Lower leg skin (tissue), 4 donors: ENCODE measurements around the gene CAPN12. TPM values are rescaled to one million over a fixed set of nuclear protein-coding genes. Genes with fewer than 3 reads are reported as not detected.

Experiments used
- DNase-seq, 2 donors: peaks; one replicate each; pipeline ENCODE4 v3.0.0-alpha.2; 2019; ENCODE audit warnings: low spot score in 2 of 2
- H3K4me3 ChIP-seq: fragments of 200-600 bp; sonication (generic); 2 replicates; pipeline ENCODE4 v1.5.1; 2017; ENCODE audit warnings: mild to moderate bottlenecking, low read depth; ENCODE audit not compliant: poor library complexity, severe bottlenecking
- POLR2A ChIP-seq, 2 donors: fragments of 450-650 bp; IDR thresholded peaks; one replicate each; pipeline ENCODE4 v1.6.1; 2016 to 2017; ENCODE audit warnings: antibody characterized with exemption in 2 of 2, mild to moderate bottlenecking in 1 of 2, moderate library complexity in 1 of 2
- WGBS, 2 donors: methylation state at CpG; one replicate each; pipeline ENCODE4 v1.1.5; 2018; 5-methylcytosine and 5-hydroxymethylcytosine counted together
- intact Hi-C: fragments of 100-400 bp; cut with DNase I; formaldehyde crosslinking; loops from one replicate; pipeline ENCODE4 v1.15.0; 2023; ENCODE audit warnings: low total_unique reads
- total RNA-seq, 4 donors: library from RNA; depleted of rRNA; stranded (reverse); fragments of >200 nt; gene quantifications; one replicate each; pipeline ENCODE4 v1.1.0, GENCODE V29; 2016
- TF ChIP-seq, protein P1 (sequence below), 3 donors: fragments of 450-650 bp; IDR thresholded peaks; one replicate each; pipeline ENCODE4 v1.5.1; 2016; ENCODE audit warnings: antibody characterized with exemption in 3 of 3, mild to moderate bottlenecking in 3 of 3, moderate library complexity in 2 of 3

The CAPN12 gene
- total RNA-seq, 4 donors from 2014 or later, result 7.6 to 20.0 (median 12.9) TPM

GRCh38 chr19:38727306-38727867 is 16.9 kb downstream of the CAPN12 start:
- H3K4me3 ChIP-seq, result no peak overlapping the region
- TF ChIP-seq POLR2A (IDR thresholded peaks at IDR 0.05), result no peak
- TF ChIP-seq, protein P1, sequence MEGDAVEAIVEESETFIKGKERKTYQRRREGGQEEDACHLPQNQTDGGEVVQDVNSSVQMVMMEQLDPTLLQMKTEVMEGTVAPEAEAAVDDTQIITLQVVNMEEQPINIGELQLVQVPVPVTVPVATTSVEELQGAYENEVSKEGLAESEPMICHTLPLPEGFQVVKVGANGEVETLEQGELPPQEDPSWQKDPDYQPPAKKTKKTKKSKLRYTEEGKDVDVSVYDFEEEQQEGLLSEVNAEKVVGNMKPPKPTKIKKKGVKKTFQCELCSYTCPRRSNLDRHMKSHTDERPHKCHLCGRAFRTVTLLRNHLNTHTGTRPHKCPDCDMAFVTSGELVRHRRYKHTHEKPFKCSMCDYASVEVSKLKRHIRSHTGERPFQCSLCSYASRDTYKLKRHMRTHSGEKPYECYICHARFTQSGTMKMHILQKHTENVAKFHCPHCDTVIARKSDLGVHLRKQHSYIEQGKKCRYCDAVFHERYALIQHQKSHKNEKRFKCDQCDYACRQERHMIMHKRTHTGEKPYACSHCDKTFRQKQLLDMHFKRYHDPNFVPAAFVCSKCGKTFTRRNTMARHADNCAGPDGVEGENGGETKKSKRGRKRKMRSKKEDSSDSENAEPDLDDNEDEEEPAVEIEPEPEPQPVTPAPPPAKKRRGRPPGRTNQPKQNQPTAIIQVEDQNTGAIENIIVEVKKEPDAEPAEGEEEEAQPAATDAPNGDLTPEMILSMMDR (IDR thresholded peaks at IDR 0.05), result no peak
- 92 to 93% methylated on average over 15 of the region's 17 CpGs for WGBS, 2 donors
- intact Hi-C loops, result loop anchor here (10.0 kb wide), 1 partner anchor 197 kb away; no protein-coding TSS in a partner anchor
- no peak for DNase-seq

DNA sequence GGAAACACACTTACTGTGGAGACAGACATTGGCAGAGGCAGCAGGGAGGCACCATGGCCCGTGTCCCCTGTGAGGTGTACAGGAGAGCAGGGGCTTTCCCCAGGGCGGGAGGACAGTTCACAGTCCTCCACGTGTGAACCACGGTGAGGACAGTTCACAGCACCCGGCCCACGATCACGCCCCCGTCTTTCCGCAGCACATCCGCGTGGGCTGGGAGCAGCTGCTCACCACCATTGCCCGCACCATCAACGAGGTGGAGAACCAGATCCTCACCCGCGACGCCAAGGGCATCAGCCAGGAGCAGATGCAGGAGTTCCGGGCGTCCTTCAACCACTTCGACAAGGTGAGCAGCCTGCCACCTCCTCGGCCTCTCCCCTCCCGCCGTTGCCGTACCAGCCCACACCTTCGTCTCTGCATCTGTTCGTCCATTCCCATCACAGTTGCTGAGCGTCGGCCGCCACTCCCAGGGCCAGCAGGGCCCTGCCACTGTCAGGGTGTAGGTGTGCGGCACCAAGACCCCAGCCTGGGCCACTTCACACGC is 17.4 kb downstream of the CAPN12 start:
- intact Hi-C loops, result loop anchor here (10.0 kb wide), 1 partner anchor 198 kb away; no protein-coding TSS in a partner anchor
- DNase-seq, result no peak
- 70 to 78% methylated on average over 22 to 28 of the region's 30 CpGs for WGBS, 2 donors
- H3K4me3 ChIP-seq, result no peak overlapping the region
- no peak for TF ChIP-seq POLR2A (IDR thresholded peaks at IDR 0.05)
- TF ChIP-seq, protein P1 (IDR thresholded peaks at IDR 0.05), result no peak

GRCh38 chr19:38726284-38726673 is 18.0 kb downstream of the CAPN12 start:
- intact Hi-C loops, result loop anchor here (10.0 kb wide), 1 partner anchor 199 kb away; no protein-coding TSS in a partner anchor
- no peak for DNase-seq
- no peak for TF ChIP-seq POLR2A (IDR thresholded peaks at IDR 0.05)
- TF ChIP-seq, protein P1 (IDR thresholded peaks at IDR 0.05), result no peak
- 83 to 85% methylated on average over 6 of the region's 6 CpGs for WGBS, 2 donors
- H3K4me3 ChIP-seq, result no peak overlapping the region

DNA sequence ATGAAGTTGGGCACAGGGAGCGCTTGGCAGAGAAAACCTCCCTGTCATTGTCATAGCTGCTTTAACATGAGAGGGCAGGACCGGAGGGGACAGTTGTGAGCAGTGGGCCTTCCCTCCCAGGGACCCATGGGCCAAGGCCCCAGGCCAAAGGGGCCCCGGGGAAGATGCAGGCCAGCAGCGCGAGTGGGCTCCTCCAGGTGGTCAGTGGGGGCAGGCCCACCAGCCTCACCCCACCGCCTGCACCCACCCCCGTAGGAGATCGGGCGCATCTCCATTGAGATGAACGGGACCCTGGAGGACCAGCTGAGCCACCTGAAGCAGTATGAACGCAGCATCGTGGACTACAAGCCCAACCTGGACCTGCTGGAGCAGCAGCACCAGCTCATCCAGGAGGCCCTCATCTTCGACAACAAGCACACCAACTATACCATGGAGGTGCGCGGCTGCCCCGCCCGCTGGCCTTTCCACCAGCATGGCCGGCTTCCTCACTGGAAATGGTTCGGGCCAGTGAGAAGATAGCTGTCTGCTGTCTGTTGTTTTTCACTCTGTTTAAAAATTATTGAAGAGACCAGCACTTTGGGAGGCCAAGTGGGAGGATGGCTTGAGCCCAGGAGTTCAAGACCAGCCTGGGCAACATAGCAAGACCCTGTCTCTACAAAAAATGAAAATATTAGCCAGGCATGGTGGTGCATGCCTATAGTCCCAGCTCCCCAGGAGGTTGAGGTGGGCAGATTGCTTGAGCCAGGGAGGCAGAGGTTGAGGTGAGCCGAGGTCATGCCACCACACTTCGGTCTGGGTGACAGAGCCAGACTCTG is 18.6 kb downstream of the CAPN12 start:
- WGBS, 2 donors, result 90 to 94% methylated on average over 18 to 21 of the region's 21 CpGs
- no peak overlapping the region for H3K4me3 ChIP-seq
- DNase-seq, result no peak
- TF ChIP-seq POLR2A (IDR thresholded peaks at IDR 0.05), result no peak
- TF ChIP-seq, protein P1 (IDR thresholded peaks at IDR 0.05), result no peak
- intact Hi-C loops, result loop anchor here (10.0 kb wide), 1 partner anchor 199 kb away; no protein-coding TSS in a partner anchor

DNA sequence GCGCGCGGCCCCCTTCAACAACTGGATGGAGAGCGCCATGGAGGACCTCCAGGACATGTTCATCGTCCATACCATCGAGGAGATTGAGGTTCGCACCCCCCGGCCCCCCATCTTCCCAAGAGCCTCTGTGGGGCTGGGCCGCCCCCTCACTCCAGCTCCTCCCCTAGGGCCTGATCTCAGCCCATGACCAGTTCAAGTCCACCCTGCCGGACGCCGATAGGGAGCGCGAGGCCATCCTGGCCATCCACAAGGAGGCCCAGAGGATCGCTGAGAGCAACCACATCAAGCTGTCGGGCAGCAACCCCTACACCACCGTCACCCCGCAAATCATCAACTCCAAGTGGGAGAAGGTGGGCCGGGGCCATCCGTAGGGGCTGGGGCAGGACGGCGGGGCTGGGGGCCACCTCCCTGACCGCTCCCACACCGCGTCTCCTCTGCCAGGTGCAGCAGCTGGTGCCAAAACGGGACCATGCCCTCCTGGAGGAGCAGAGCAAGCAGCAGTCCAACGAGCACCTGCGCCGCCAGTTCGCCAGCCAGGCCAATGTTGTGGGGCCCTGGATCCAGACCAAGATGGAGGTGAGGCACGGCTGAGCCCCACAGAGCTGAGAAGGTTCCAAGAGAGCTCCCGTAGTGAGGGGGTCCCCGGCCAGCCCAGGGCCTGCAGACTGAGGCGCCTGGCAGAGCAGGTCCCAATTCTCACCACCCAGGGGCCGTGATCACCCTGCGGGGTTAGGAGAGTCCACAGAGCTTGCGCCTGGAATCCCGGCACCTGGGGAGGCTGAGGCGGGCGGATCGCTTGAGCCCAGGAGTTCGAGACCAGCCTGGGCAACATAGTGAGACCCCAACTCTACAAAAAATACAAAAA is 20.1 kb downstream of the CAPN12 start:
- TF ChIP-seq, protein P1 (IDR thresholded peaks at IDR 0.05), result no peak
- no peak for TF ChIP-seq POLR2A (IDR thresholded peaks at IDR 0.05)
- WGBS, 2 donors, result 95% methylated on average over 33 to 36 of the region's 42 CpGs
- no peak for DNase-seq
- intact Hi-C loops, result loop anchor here (10.0 kb wide), 1 partner anchor 201 kb away; no protein-coding TSS in a partner anchor
- no peak overlapping the region for H3K4me3 ChIP-seq
